NCI-H82 treated with DMSO at 0.1 percent for 48 hours (cell line): ENCODE measurements around the gene CLTC.

Source experiments
- DNase-seq: peaks from one replicate; lab custom pipeline; 2025; ENCODE audit not compliant: unreplicated experiment; lab: John Stamatoyannopoulos, UW

Gene CLTC

DNA sequence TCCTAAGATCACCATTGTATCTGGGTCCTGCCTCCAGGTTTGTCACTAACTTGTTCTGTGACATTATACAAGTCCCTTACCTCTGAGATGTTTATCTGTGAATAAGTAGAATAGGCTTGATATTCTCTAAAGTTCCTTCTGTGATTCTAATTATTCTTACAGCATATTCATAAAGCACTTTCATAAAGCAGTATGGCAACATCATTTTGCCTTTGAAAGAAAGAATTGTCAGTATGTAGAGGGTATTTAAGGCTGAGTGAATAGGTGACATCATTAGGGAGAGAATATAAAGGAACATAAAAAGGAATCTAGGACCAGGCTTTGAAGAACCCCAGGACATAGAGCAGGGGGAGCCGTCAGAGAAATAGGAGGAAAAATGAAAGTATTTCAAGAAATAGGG lies 103.3 kb downstream of the CLTC start:
- DNase-seq = no peak

GRCh38 chr17:59723607-59724006 lies 103.9 kb downstream of the CLTC start:
- DNase-seq = no peak

- no peak for DNase-seq
These were observed 106.0 kb downstream of the CLTC start for GRCh38 chr17:59725691-59726090.

DNA sequence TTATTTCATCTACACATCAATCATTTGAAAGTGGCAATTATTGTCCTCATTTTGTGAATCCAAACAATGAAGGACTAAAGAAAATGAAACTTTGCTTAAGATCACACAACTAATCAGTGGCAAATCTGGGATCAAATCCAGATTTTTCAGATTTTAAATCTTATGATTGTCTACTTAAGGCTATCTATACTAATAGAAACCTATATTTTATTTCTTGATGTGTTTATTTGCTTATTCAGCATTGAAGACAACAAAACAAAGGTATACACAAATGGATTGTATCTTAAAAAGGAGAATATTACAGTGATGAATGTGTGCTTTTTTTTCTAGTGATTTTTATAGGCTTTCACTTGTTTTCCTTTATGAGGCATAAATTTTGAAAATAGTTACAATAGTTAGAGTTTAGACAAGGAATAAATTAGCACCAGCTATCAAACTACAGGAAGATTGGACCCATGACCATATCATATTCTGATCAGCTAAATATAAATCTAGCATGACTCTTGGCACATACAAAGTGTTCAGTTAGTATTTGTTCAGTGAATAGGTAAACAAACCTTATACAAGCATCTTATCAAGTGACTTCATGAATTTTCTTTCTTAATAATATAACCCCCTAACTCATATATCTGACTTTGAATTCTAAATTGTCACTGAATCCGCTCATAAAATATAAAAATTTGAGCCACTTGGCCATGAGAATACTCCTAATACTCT lies 108.3 kb downstream of the CLTC start:
- no peak for DNase-seq

- no peak for DNase-seq
These were observed 110.7 kb downstream of the CLTC start for GRCh38 chr17:59730268-59730834.

- DNase-seq = no peak
These were observed 114.0 kb downstream of the CLTC start for GRCh38 chr17:59733697-59734096.

- no peak for DNase-seq
These were observed 114.5 kb downstream of the CLTC start for GRCh38 chr17:59734226-59734625.

DNA sequence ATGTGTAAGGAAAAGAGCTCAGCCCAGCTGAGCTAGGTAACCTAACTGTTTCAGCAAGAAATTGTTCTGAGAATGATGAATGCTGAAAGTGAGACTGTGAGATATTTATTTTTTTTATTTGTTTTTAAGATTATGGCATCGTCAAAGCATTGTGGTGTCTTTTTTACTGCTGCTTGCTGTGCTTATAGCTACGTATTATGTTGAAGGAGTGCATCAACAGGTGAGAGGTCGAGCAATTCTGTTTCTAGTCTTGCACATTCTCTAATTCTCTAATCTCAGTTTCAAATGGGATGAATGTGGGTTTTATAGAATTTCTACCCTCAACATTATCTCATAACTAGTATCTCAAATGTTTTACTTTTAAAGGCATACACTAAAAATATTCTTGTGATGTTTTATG lies 117.6 kb downstream of the CLTC start:
- no peak for DNase-seq

GRCh38 chr17:59743842-59744241 lies 124.1 kb downstream of the CLTC start:
- DNase-seq = no peak

- DNase-seq = no peak
These were observed 125.3 kb downstream of the CLTC start for GRCh38 chr17:59745040-59745439.
